GM19468 (cell line): ENCODE results near the gene SLC7A7.
"Not testable (repeated sequence)": the region's sequence is repeated elsewhere in the genome, so short reads cannot be mapped to it uniquely, and the experiment has no call there.

Experiments used
- ATAC-seq: cut with Tn5 transposase; IDR thresholded peaks from one replicate; pipeline ENCODE4 v1.9.1; 2021; ENCODE audit warnings: mild to moderate bottlenecking, moderate library complexity, moderate number of reproducible peaks; ENCODE audit not compliant: unreplicated experiment; ENCODE audit errors: extremely low read depth

Gene SLC7A7

DNA sequence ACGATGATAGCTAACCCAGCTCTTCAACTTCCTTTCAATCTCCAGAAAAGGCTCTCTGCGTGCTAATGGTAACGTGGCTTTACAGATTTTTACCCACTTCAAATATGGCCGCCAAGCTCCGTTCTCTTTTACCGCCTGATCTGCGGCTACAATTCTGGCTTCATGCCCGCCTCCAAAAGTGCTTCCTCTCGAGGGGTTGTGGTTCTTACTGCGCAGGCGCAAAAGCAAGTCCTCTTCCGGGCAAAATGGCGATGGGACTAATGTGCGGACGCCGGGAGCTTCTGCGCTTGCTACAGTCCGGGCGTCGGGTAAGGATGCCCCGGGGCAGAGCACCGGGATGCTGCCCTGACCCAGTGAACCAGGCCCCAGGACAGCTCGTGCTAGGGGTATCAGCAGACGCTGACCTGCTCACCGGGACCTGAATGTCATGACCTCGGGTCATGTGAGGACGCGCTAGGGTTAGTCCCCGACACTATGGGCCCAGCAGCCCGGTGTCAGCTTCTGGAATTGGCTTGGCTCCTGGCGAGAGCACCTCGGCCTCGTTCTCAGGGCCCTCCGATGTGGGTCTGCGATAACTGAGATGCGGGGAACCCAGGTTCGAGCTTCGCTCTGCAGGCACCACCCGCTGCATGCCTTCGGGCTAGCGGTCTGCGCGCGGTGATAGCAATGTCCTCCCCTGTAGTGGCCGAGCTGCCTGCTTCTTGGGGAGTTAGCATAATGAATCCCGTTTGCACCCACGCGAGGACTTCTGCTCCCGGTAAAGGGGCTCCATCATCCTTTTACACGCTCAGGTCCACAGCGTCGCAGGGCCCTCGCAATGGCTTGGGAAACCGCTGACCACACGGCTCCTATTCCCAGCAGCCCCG, 48.5 kb downstream of the SLC7A7 start, which contains the start of gene OXA1L:
Gene OXA1L, plus strand, starts transcription at position 232 of the 866 bp plus-strand sequence. Its CDS starts 14 bp downstream, at position 246.
- ATAC-seq = peak; percentile 60

DNA sequence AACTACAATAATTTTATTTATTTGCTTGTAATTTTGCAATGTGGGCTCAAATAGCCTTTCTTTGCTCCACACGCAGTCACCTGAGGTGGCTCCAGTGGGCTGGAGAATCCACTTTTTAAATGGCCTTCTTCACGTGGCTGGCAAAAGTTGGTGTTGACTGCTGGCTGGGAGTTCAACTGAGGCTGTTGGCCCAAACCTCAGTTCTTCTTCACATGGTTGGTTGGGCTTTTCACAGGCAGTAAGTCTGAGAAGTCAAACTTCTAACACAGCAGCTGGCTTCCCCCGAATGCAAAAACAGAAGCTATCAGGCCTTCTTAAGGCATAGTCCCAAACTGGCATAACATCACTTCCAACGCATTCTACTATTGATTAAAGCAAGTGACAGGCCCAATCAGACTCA, 50.9 kb downstream of the SLC7A7 start:
- no peak for ATAC-seq

DNA sequence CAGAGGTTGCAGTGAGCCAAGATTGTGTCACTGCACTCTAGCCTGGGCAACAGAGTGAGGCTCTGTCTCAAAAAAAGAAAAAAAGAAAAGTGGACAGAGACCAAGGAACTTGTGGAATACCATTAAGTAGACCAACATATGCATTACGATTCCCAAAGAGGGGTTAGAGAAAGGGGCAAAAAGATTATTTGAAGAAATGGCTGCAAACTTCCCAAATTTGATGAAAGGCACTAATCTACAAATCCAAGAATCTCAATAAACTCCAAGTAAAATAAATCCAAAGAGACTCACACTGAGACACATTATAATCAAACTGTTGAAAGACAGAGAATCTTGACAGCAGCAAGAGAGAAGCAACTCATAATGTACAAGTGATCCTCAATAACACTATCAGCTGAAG, 53.5 kb downstream of the SLC7A7 start:
- ATAC-seq = no peak

DNA sequence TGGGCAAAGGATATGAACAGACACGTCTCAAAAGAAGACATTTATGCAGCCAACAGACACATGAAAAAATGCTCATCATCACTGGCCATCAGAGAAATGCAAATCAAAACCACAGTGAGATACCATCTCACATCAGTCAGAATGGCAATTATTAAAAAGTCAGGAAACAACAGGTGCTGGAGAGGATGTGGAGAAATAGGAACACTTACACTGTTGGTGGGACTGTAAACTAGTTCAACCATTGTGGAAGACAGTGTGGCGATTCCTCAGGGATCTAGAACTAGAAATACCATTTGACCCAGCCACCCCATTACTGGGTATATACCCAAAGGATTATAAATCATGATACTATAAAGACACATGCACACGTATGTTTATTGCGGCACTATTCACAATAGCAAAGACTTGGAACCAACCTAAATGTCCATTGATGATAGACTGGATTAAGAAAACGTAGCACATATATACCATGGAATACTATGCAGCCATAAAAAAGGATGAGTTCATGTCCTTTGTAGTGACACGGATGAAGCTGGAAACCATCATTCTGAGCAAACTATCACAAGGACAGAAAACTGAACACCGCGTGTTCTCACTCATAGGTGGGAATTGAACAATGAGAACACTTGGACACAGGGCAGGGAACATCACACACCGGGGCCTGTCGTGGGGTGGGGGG, 57.1 kb downstream of the SLC7A7 start:
- ATAC-seq = not testable (repeated sequence)

DNA sequence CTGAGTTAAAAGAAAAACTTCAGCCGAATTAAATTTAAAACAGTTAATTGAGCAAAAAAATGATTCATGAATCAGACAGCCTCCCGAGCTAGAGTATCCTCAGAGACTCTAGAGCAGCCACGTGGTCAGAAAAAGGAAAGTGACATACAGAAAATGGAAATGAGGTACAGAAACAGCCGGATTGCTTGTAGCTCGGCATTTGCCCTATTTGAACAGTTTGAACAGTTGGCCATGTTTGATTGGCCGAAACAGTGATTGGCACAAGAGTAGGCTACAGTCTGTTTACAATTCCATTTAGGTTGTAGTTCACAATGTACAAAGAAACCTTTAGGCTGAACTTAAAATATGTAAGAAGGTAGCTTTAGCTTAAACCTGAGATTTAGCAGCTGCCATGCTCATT, 61.6 kb downstream of the SLC7A7 start:
- ATAC-seq = no peak

DNA sequence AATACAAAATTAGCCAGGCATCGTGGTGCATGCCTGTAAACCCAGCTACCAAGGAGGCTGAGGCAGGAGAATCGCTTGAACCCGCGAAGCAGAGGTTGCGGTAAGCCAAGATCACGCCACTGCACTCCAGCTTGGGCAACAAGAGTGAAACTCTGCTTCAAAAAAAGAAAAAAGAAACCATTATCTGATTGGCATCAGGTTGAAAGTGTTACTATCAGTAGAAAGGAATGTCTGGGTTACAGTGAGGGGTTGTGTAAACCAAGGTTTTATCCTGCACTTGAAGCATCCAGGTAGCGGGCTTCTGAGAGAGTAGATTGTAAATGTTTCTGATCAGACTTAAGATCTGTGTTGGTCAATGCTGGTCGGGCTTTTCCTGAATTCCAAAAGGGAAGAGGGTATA, 62.8 kb downstream of the SLC7A7 start:
- no peak for ATAC-seq

DNA sequence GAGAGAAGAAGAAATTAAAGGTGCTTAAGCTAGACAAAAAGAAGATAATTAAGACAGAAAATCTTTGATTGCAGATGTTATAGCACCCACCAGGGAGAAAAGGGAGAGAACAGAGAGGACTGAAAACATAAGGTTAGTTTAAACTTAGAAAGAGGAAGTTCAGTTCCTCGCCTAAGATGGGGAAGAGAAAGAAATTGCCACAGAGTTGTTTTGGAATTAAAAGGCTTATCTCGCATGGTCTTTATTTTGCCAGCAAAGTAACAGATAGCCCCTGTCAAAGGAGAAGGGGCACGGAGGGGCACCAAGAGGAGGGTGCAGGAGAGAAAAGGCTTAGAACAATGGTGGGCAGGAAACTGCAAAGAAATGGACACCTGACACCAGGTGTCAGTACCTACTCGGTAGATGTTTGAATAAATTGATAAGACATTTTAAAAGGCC, 66.6 kb downstream of the SLC7A7 start:
- no peak for ATAC-seq

DNA sequence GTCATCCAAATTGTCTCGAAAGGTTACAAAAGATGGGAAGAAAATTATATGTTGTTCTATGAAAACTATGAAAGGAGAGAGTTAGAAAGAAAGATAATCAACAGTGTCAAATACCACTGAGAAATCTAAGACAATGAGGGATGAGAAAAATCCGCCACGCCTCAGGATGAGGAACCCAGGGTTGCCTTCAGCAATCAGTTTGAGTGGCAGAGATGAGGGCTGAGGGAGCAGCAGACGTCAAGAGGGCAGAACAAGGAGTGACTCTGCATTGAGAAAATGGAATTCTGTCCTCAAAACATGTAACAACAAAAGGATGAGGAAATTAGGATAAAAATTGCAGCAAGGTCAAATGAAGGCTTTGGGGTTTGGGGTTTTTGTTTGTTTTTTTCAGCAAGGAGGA, 67.0 kb downstream of the SLC7A7 start:
- no peak for ATAC-seq

DNA sequence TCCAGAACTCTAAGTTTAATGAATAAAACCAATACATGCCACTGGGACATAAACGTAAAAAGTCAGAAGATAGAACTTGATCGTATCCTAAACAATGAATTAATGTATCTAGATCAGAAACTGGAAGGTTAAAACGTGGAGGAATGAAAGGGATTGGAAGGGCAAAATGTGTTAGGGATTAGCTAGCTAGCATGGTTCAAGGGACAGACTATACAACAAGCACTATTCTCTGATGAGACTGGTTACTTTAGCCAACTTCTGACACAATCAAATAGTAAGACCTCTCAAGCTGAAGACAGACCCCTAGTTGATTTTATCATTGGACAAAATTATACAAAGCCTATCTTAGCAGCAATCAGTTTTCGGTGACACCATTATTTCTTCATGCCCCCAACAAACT, 67.5 kb downstream of the SLC7A7 start:
- ATAC-seq = no peak

DNA sequence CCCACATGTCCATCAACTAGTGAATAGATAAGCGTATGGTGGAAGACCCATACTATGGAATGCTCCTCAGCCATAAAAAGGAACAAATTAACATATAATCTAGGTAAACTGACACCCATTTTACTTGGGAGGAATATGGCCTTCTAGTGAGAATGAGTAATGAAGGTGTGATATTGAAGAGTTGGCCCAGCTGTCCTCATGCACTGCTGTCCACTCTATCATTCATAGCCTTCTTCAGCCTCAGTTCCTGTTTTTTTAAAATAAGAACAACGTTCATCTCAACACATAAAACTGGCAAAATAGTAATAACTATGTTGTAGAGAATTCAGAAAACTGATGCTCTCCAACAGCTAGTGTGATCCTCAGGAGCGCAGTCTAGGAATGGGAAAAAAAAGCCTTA, 75.2 kb downstream of the SLC7A7 start:
- ATAC-seq = no peak

DNA sequence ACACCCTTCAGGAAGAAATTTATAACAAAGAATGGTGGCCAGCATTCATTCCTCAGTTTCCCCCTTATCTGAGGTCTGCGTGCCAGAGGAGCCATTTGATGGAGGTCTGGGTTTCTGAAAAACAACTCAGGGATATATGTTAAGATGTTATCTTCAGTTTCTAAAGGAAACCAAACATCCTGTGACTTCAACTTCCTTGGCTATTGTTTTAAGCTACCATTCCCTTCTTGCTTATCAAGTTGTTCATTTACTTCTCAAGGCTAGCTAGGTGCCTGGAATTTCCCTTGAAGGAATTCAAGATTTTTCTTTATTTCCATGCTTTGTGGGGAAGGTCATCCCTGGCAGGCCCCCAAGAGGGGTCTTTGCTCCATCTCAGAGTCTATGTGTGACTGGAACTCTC, 75.8 kb downstream of the SLC7A7 start:
- ATAC-seq = no peak

DNA sequence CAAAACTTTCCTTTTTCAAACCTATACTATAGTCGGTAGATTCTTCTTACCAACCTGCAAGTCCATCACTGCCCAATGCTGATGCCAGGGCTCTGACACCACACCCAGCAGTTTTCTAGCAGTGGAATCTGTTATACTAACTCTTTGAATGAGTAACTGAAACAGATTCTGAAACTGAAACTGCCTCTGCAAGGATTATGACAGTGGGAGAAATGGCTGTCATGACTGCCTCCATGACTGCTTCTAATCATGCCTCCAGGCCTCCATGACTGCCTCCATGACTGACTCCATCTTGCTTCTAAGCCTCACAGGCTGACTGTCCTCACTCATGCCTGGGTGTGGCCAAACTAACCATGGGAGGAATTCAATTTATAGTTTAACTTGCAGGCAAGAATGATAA, 78.2 kb downstream of the SLC7A7 start:
- ATAC-seq = peak; percentile 63

DNA sequence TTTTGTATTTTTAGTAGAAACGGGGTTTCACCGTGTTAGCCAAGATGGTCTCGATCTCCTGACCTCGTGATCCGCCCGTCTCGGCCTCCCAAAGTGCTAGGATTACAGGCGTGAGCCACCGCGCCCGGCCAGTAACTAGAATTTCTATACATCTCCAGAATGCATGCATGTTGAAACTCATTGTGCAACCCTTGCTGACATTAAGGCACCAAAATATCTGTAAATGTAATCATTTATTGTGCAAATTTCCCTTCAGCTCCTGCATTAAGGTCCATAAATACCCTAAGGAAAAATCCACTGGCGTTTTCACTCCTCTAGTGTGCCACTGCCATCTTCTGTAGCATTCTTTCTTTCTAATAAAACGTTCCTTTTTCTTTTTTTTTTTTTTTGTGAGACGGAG, 78.9 kb downstream of the SLC7A7 start:
- ATAC-seq = not testable (repeated sequence)

DNA sequence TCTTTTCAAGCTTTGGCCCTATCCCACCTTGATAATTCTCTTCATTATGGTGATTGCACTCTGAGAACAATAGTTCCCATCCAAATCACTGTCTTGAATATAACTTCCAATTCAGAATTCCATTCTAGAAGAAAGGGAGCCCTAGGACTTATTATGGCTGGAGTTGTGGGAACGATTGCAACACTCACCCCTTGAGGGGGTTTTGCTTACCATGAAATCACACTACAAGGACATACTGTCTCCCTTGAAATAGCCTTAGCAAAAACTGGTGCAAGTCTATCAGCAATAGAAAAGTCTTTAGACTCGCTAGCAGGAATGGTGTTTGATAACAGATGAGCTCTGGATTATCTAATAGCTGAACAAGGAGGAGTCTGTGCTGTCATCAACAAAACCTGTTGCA, 80.1 kb downstream of the SLC7A7 start:
- no peak for ATAC-seq

DNA sequence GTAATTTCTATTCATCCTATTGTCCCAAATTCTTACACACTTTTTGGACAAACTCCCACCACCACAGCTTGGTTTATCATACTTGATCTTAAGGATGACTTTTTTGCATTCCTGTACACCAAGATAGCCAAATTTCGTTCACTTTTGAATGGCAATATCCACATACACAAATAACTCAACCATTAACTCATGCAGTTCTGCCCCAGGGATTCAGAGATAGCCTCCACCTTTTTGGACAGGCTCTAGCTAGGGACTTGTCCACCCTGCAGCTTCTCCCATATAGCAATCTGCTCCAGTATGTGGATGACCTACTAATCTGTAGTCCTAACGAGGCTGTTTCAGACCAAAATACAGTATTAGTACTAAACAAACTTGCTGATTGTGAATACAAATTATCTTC, 81.4 kb downstream of the SLC7A7 start:
- no peak for ATAC-seq

DNA sequence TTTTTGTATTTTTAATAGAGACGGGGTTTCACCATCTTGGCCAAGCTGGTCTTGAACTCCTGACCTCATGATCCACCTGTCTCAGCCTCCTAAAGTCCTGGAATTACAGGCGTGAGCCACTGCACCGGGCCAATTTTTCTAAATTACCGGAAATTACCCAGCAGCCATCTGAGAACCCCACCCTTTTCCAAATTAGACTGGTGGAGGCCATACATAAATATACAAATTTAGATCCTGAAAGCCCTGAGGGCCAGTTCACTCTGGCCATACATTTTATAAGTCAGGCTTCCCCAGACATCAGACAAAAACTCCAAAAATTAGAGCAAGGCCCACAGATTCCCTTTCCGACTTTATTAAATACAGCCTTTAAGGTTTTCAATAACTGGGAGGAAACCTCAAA, 83.2 kb downstream of the SLC7A7 start:
- ATAC-seq = not testable (repeated sequence)

DNA sequence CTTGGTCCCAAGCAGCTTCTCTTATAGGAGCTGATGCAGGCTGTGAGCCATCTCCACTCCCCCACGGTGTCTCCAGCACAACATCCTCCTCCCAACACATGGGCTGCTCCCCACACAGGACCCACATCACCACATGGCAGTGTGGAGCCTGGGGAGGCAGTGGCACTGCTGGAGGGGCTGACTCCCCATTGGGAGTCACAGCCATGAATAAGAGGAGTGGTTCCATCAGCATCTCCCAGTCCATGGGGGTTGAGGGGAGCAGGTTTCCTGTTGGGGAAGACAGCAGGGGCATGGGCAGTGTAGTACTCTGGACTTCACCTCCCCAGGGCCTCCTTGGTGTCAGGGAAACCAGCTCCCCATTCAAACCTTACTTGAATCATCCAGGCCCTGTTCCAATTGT, 89.2 kb downstream of the SLC7A7 start:
- ATAC-seq = no peak

DNA sequence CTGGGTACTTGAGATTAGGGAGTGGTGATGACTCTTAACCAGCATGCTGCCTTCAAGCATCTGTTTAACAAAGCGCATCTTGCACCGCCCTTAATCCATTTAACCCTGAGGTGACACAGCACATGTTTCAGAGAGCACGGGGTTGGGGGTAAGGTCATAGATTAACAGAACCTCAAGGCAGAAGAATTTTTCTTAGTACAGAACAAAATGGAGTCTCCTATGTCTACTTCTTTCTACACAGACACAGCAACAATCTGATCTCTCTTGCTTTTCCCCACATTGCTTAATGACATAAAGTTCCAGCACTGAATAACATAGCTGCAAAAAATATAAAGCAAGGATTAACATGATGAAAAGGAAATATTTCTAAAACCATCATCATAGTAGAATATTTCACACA, 89.9 kb downstream of the SLC7A7 start:
- ATAC-seq = not testable (repeated sequence)

DNA sequence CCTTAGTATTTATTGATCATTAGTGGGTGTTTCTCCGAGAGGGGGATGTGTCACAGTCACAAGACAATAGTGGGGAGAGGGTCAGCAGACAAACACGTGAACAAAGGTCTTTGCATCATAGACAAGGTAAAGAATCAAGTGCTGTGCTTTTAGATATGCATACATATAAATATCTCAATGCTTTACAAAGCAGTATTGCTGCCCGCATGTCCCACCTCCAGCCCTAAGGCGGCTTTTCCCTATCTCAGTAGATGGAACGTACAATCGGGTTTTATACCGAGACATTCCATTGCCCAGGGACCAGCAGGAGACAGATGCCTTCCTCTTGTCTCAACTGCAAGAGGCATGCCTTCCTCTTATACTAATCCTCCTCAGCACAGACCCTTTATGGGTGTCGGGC, 90.4 kb downstream of the SLC7A7 start:
- not testable (repeated sequence) for ATAC-seq

DNA sequence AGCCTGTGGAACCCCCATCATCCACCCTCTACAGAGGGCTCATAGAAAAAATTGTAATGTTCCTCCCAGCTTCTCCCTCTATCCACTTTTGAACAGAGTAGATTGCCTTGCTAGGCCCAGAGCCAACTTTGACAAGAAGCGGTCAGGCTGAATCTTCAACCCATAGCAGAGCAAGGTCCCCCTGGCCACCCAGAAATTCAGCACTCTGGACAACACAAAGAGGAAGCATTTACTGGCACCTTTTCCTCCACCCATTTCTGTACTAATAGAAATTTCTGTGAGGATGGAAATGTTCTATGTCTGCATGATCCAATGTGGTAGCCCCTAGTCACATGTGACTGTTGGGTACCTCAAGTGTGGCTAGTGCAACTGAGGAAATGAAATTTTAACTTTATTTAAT, 91.4 kb downstream of the SLC7A7 start:
- ATAC-seq = no peak
